Fibroblast of skin of abdomen (primary cell): ENCODE results near the gene CTSV.
A peak's percentile ranks its signal among the peaks of the same experiment; 100 is the strongest.
"Not testable (repeated sequence)": the region's sequence is repeated elsewhere in the genome, so short reads cannot be mapped to it uniquely, and the experiment has no call there.

Experiments used
- DNase-seq: peaks from one replicate; pipeline ENCODE4 v3.0.0-alpha.2; 2013

The CTSV gene

GRCh38 chr9:97041898-97042297 lies 3.0 kb upstream of the CTSV start:
- DNase-seq: no peak

GRCh38 chr9:97039514-97039860 lies 545 bp upstream of the CTSV start:
- peak; percentile 37 for DNase-seq

DNA sequence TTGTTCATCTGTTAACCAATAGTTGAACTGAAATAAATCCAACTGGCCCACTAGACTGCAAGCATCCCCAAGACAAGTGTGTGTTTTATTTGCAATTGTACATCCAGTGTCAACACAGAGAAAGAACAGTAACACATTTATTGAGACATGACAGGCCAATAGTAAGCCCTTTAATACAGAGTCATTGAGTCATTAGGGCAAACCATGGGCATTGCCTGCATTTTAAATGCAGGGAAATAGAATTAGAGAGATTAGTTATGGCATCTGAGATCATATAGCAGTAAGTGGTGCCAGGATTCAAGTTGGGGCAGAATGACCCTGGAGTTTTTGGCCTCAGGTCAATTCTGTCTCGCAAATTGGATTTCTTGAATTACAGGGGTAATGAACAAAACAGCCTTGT lies 15.4 kb downstream of the CTSV start:
- not testable (repeated sequence) for DNase-seq

DNA sequence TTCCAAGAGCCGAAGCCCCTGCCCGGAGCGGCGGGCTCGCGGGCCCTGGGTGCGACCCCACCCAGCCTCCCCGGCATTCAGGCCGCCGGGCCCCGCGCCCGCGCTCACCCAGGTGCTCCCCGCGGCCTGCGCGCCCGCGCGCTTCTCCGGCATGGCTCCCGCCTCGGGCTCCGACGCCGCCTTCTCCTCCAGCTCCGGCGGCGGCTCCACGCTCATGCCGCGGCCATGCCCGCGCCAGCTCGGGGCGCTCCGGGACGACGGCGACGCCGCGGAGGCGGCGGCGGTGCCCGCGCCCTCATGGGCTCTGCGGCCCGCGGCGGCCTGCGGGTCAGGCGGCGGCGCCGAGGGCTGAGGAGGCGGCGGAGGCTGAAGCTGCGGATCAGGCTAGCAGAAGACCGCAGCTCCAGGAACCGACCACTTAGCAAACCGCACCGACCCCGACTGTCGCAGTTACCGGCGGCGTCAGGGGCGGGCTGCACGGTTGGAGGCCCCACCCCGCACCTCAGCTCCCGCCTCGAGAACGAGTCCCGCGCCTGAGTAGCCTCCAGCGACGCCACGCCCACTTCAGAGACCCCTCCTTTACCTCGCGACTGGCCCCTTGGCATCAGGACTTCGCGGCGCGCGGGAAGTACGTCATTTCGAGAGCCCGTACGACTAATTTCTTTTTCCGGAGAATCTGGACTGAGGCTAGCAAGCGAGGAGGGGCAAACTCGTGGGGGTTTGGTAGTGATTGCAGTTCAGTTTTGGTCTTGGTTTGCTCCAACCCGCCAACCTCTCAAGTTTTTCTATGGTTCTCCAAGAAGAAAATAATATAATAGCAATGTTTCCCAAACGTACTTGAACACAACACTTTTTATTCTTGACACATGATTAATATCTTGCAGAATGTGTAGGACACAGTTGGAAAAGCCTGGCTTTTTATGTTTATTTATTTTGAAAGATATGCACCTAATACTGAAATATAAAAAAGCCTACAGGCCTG lies 25.5 kb downstream of the CTSV start:
- peak; percentile 79 for DNase-seq

DNA sequence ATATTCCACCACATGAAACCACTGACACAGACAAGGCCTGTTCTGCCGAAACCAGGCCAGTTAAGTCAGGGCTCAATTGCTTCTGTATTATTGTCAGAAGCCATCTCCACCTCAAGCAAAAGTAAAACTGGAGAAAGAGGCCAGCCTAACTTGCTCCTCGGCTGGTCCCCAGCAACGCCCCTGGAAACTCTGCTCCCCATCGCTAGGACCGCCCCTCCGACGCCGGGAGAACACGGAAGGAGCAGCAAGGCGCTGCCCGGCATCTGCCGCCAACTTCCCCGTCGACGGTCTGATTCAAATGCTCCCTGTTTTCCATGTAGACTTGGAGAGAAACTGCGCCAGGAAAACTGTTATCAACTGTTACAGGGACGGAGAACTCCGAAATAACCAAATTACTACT lies 26.3 kb downstream of the CTSV start:
- DNase-seq: not testable (repeated sequence)

- not testable (repeated sequence) for DNase-seq
Measured at GRCh38 chr9:97002195-97002594, 36.7 kb downstream of the CTSV start.

GRCh38 chr9:97001338-97001737 lies 37.6 kb downstream of the CTSV start:
- DNase-seq: not testable (repeated sequence)

DNA sequence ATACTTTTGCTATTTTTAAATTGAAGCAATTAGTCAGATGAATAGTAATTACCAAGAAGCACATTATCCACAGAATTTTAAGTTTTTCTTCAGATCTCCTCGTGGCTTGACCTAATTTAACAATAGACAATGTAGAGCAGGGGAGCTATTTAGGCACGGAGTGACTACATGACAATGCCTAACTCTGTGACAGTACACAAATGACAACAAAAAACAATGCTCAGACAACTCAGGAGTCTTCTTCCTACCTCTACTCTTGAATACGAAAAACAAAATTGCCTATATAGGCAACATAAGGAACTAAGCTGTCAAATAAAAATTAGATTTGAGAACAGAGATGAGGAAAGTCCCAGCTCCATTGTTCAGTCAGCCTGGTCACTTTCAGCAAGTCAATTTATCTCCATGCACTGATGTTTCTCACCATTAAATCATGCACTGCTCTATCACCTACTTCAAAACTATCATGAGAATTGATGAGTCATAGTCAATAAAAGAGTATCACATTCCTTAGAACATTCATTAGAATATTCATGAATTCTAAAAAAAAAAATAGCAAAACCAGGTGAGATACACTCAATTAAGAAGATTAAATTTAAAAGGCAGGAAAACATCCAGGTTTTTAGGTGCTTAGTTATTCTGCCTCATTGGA lies 38.7 kb downstream of the CTSV start:
- DNase-seq: not testable (repeated sequence)

GRCh38 chr9:96999733-97000132 lies 39.2 kb downstream of the CTSV start:
- DNase-seq: not testable (repeated sequence)

DNA sequence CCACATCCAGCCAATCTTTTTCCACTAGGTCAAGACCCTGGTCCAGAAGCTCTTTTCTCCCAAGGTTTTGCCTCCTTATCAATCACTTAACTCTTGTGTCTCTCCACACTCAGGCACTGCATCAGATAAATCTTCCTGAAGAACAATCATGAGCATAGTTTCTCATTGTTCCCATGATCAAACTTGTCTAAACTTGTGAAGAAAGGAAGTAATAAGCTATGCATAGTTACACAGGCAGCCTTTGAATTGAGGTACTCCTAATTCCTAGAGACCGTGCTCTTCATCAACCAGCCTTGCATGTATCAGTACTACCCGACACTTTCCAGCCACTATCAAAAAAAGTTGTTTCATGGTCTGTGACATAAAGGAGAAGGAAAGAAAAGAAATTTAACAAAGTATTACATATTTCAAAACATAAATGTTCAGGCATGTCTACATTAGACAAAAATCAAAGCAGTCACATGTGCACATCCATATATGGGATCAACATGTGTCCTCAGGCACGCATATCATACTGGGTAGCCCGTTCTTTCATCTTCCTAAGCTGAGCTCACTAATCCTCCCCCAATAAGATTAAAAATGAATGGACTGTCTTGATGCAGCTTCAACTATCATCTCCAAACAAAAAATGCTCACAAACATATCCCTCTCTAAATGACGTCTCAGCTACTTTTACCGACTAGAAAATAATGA lies 41.8 kb downstream of the CTSV start:
- DNase-seq: not testable (repeated sequence)

DNA sequence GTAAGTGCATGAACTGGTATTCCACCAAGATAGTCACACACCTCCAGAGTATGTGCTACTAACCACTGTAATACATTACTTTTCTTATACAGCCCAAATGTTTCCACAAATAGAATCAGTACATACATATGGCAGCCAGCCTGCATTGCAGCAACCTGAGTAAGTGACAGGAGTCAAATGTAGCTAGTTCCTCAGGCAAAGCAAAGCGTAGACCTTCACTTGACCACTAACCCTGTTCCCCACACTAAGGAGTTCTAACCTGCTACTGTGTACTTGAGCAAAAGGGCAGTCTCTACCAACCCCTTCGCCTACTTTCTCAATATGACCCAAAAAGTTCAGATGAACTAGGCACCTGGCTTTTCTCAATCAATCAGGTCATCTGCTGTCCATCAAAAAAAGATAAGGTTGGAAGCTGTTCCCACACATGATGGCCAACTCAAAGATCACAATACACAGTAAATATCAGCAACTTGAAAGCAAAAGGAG lies 44.4 kb downstream of the CTSV start:
- not testable (repeated sequence) for DNase-seq

- not testable (repeated sequence) for DNase-seq
Measured at GRCh38 chr9:96992303-96992702, 46.6 kb downstream of the CTSV start.

GRCh38 chr9:96989747-96990318 lies 49.1 kb downstream of the CTSV start:
- DNase-seq: not testable (repeated sequence)

GRCh38 chr9:96984887-96985286 lies 54.1 kb downstream of the CTSV start:
- not testable (repeated sequence) for DNase-seq

GRCh38 chr9:96984139-96984538 lies 54.8 kb downstream of the CTSV start:
- DNase-seq: not testable (repeated sequence)

GRCh38 chr9:96983496-96984122 lies 55.3 kb downstream of the CTSV start:
- not testable (repeated sequence) for DNase-seq
